Measurements from ENCODE around the gene PHF1.

Gene PHF1

GRCh38 chr6:33453393-33454008, 42.7 kb downstream of the PHF1 start:
- in situ Hi-C loops (cut with MboI; ENCODE audit: low sequenced_read_pairs): no loop called here

- in situ Hi-C loops (cut with MboI; ENCODE audit: low sequenced_read_pairs): no loop called here
Measured at GRCh38 chr6:33454009-33454946, 43.5 kb downstream of the PHF1 start, which contains the start of gene ZBTB9. TSS of gene ZBTB9 (plus strand) at chr6:33454576. CDS start at chr6:33455101, 525 bp downstream.

GRCh38 chr6:33455051-33455450, 44.2 kb downstream of the PHF1 start:
- in situ Hi-C loops (cut with MboI; ENCODE audit: low sequenced_read_pairs): no loop called here

- in situ Hi-C loops (cut with MboI; ENCODE audit: low sequenced_read_pairs): no loop called here
Measured at GRCh38 chr6:33456156-33456555, 45.3 kb downstream of the PHF1 start.

GRCh38 chr6:33458676-33459075, 47.9 kb downstream of the PHF1 start:
- in situ Hi-C loops (cut with MboI; ENCODE audit: low sequenced_read_pairs): no loop called here

- in situ Hi-C loops (cut with MboI; ENCODE audit: low sequenced_read_pairs): no loop called here
Measured at GRCh38 chr6:33459226-33459625, 48.4 kb downstream of the PHF1 start.

Measured in HL-60/S4 treated with retinoic acid at 250 ng/mL for 4 days and 3 days (cell line).